GM18951 (cell line): ENCODE data around the gene NTN5.

Source experiments
- POLR2A ChIP-seq: IDR thresholded peaks from 4 replicates; pipeline ENCODE4 v1.6.1; 2011; ENCODE audit warnings: mild to moderate bottlenecking; ENCODE audit not compliant: insufficient read length, insufficient read depth; ENCODE audit errors: extremely low read depth
- in situ Hi-C: fragments of 300-500 bp; cut with MboI; formaldehyde crosslinking; loops from one replicate; pipeline ENCODE4 v1.12.0; 2022; ENCODE audit warnings: low sequenced_read_pairs, mixed read lengths, inconsistent platforms; ENCODE audit not compliant: unreplicated experiment

Gene NTN5

GRCh38 chr19:48613024-48613851 is 59.6 kb downstream of the NTN5 start:
- no peak for TF ChIP-seq POLR2A
- in situ Hi-C loops: no loop called here

- no peak for TF ChIP-seq POLR2A
- in situ Hi-C loops: no loop called here
Observed at GRCh38 chr19:48611872-48612271, 60.9 kb downstream of the NTN5 start.
